ENCODE results near the gene GRIA1.

GRIA1 gene

DNA sequence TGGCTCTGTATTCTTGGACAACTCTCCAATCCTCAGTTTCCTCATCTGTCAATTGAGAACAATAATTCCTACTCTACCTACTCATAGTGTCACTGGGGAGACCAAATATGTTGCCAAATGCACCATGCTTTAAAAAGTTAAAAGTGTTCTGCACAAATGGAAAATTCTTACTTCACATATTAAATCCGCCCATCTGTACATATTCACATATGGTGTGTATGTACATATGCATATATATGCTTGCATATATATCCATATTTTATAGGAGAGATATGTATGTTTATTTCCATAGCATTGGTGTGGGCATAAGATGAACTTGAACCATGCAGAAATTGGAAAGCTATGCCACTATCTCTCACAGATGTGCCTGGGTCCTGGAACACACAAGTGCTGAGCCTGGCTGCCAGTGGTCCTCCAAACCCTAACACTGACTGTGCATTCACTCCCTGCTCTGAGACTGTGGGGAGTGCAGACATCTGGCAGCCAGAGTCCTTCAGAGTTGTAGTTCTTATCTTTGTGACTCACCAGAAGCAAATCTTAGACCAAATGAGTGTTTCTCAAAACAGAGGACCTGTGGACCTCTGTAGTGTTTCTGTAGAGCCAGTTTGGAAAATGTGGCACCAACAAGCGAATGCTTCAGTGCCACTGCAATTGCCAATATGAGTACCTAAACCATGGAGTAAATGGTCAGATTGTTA, 168.7 kb downstream of the GRIA1 start:
- Histone ChIP-seq H4K91ac (ENCODE audit: low read length) (no peak overlapping the region), H2BK15ac (ENCODE audit: low read depth, poor library complexity, severe bottlenecking) (no peak overlapping the region), H3K79me1 (replicated peaks; ENCODE audit: low read length, poor library complexity, severe bottlenecking) (no peaks in the 10 kb centered on the region), H2AK5ac (ENCODE audit: low read length, severe bottlenecking) (no peak overlapping the region), H3K18ac (ENCODE audit: low read depth in 1 of 2, low read length in 2 of 2) (no peak overlapping the region), H4K8ac (ENCODE audit: low read length) (no peak overlapping the region), H3K9me3 (ENCODE audit: control insufficient read depth, low read length) (no peaks in the 10 kb centered on the region), H3K23ac (ENCODE audit: low read length in 2 of 2) (no peak overlapping the region), H2BK120ac (ENCODE audit: low read depth, low read length) (no peak overlapping the region), H2BK12ac (ENCODE audit: low read length in 2 of 2) (no peak overlapping the region), H3K4me3 (ENCODE audit: insufficient read depth in 1 of 2, low read depth in 1 of 2, low read length in 2 of 2) (no peak overlapping the region), H3K4me1 (ENCODE audit: control insufficient read depth, insufficient read depth, low read depth, low read length) (no peaks in the 10 kb centered on the region), H3K4me2 (ENCODE audit: low read length, poor library complexity, severe bottlenecking) (no peak overlapping the region), H3K9ac (ENCODE audit: low read length) (no peak overlapping the region), H2AFZ (ENCODE audit: low read depth, low read length) (no peak overlapping the region), H3K4ac (ENCODE audit: low read depth in 1 of 2, low read length in 2 of 2) (no peak overlapping the region), H3K27me3 (ENCODE audit: control insufficient read depth in 1 of 2, insufficient read depth in 1 of 2, low read length in 2 of 2) (no peaks in the 10 kb centered on the region), H2BK5ac (ENCODE audit: low read depth, low read length, poor library complexity, severe bottlenecking) (no peak overlapping the region), H3K27ac (ENCODE audit: low read length, poor library complexity, severe bottlenecking) (no peak overlapping the region), H3K36me3 (ENCODE audit: control insufficient read depth in 1 of 2, insufficient read depth in 2 of 2, low read depth in 1 of 2, low read length in 2 of 2) (no peaks in the 10 kb centered on the region), H3K14ac (ENCODE audit: low read length in 2 of 2) (peak overlapping the region in 1 of 2 experiments; percentile 71)
- peak; percentile 83 for DNase-seq
- WGBS = 33% methylated on average over 1 of the region's 2 CpGs

DNA sequence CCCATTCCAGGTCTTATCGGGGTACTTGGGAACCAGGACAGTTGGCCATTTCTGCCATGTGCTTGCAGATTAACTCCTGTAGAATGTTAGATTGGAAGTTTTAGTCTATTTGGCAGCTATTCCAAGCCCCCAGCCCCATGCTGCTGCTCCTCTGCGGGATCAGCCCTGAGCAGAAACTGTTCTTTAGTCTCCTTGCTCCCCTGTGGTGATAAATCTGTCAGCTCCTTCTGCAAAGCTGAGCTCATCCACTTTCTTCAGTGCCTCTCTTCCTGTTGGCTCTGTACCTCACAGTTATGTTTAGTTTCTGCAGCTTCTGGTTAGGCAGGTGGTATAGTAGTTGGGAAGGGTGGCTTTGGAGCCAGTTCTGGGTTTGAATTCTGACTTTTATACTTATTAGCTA, 170.4 kb downstream of the GRIA1 start:
- H3K9me3 ChIP-seq (ENCODE audit: control insufficient read depth, low read length) = no peaks in the 10 kb centered on the region
- no peak overlapping the region for H3K23ac ChIP-seq (ENCODE audit: low read length in 2 of 2)
- no peak overlapping the region for H2AK5ac ChIP-seq (ENCODE audit: low read length, severe bottlenecking)
- no peak overlapping the region for H3K4ac ChIP-seq (ENCODE audit: low read depth in 1 of 2, low read length in 2 of 2)
- H4K91ac ChIP-seq (ENCODE audit: low read length) = no peak overlapping the region
- H2BK12ac ChIP-seq (ENCODE audit: low read length in 2 of 2) = no peak overlapping the region
- H3K4me3 ChIP-seq (ENCODE audit: insufficient read depth in 1 of 2, low read depth in 1 of 2, low read length in 2 of 2) = no peak overlapping the region
- no peaks in the 10 kb centered on the region for H3K36me3 ChIP-seq (ENCODE audit: control insufficient read depth in 1 of 2, insufficient read depth in 2 of 2, low read depth in 1 of 2, low read length in 2 of 2)
- H2BK5ac ChIP-seq (ENCODE audit: low read depth, low read length, poor library complexity, severe bottlenecking) = no peak overlapping the region
- no peak overlapping the region for H3K18ac ChIP-seq (ENCODE audit: low read depth in 1 of 2, low read length in 2 of 2)
- DNase-seq = peak; percentile 16
- no peak overlapping the region for H2AFZ ChIP-seq (ENCODE audit: low read depth, low read length)
- no peak overlapping the region for H3K9ac ChIP-seq (ENCODE audit: low read length)
- H3K27ac ChIP-seq (ENCODE audit: low read length, poor library complexity, severe bottlenecking) = no peak overlapping the region
- no peak overlapping the region for H3K4me2 ChIP-seq (ENCODE audit: low read length, poor library complexity, severe bottlenecking)
- no peak overlapping the region for H4K8ac ChIP-seq (ENCODE audit: low read length)
- no peaks in the 10 kb centered on the region for H3K27me3 ChIP-seq (ENCODE audit: control insufficient read depth in 1 of 2, insufficient read depth in 1 of 2, low read length in 2 of 2)
- H2BK120ac ChIP-seq (ENCODE audit: low read depth, low read length) = no peak overlapping the region
- no peak overlapping the region for H2BK15ac ChIP-seq (ENCODE audit: low read depth, poor library complexity, severe bottlenecking)
- H3K14ac ChIP-seq (ENCODE audit: low read length in 2 of 2) = no peak overlapping the region
- 61% methylated on average over 2 of the region's 2 CpGs for WGBS
- H3K79me1 ChIP-seq (replicated peaks; ENCODE audit: low read length, poor library complexity, severe bottlenecking) = no peaks in the 10 kb centered on the region
- no peaks in the 10 kb centered on the region for H3K4me1 ChIP-seq (ENCODE audit: control insufficient read depth, insufficient read depth, low read depth, low read length)

DNA sequence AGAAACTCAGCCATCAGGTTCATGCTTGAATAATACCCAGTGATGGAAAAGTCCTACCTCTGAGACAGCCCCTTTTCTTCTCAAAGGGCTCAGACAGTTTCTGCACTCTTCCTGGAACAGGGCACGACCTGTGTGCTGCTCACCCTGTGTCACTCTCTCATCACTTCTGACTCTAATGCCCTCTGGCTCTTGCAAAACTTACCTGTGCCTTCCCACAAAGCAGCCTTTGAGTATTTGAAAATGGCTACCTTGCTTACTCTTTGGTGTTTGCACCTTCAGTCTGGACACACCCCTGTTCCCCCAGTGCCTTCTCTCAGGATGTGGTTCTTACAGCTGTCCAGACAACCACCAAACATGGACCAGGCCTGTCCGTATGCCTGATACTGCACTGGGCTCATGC, 171.4 kb downstream of the GRIA1 start:
- no peak overlapping the region for H2AFZ ChIP-seq (ENCODE audit: low read depth, low read length)
- H3K4me2 ChIP-seq (ENCODE audit: low read length, poor library complexity, severe bottlenecking) = no peak overlapping the region
- WGBS = 91% methylated on average over 2 of the region's 2 CpGs
- no peak for DNase-seq
- no peaks in the 10 kb centered on the region for H3K4me1 ChIP-seq (ENCODE audit: control insufficient read depth, insufficient read depth, low read depth, low read length)
- no peaks in the 10 kb centered on the region for H3K27me3 ChIP-seq (ENCODE audit: control insufficient read depth in 1 of 2, insufficient read depth in 1 of 2, low read length in 2 of 2)
- H3K27ac ChIP-seq (ENCODE audit: low read length, poor library complexity, severe bottlenecking) = no peak overlapping the region
- no peak overlapping the region for H3K4ac ChIP-seq (ENCODE audit: low read depth in 1 of 2, low read length in 2 of 2)
- no peak overlapping the region for H3K4me3 ChIP-seq (ENCODE audit: insufficient read depth in 1 of 2, low read depth in 1 of 2, low read length in 2 of 2)
- H3K18ac ChIP-seq (ENCODE audit: low read depth in 1 of 2, low read length in 2 of 2) = no peak overlapping the region
- no peak overlapping the region for H2AK5ac ChIP-seq (ENCODE audit: low read length, severe bottlenecking)
- no peak overlapping the region for H3K14ac ChIP-seq (ENCODE audit: low read length in 2 of 2)
- H2BK120ac ChIP-seq (ENCODE audit: low read depth, low read length) = no peak overlapping the region
- H3K36me3 ChIP-seq (ENCODE audit: control insufficient read depth in 1 of 2, insufficient read depth in 2 of 2, low read depth in 1 of 2, low read length in 2 of 2) = no peaks in the 10 kb centered on the region
- no peak overlapping the region for H2BK12ac ChIP-seq (ENCODE audit: low read length in 2 of 2)
- no peak overlapping the region for H2BK15ac ChIP-seq (ENCODE audit: low read depth, poor library complexity, severe bottlenecking)
- H4K8ac ChIP-seq (ENCODE audit: low read length) = no peak overlapping the region
- H3K23ac ChIP-seq (ENCODE audit: low read length in 2 of 2) = no peak overlapping the region
- no peak overlapping the region for H2BK5ac ChIP-seq (ENCODE audit: low read depth, low read length, poor library complexity, severe bottlenecking)
- H3K9me3 ChIP-seq (ENCODE audit: control insufficient read depth, low read length) = no peaks in the 10 kb centered on the region
- H4K91ac ChIP-seq (ENCODE audit: low read length) = no peak overlapping the region
- no peaks in the 10 kb centered on the region for H3K79me1 ChIP-seq (replicated peaks; ENCODE audit: low read length, poor library complexity, severe bottlenecking)
- no peak overlapping the region for H3K9ac ChIP-seq (ENCODE audit: low read length)

DNA sequence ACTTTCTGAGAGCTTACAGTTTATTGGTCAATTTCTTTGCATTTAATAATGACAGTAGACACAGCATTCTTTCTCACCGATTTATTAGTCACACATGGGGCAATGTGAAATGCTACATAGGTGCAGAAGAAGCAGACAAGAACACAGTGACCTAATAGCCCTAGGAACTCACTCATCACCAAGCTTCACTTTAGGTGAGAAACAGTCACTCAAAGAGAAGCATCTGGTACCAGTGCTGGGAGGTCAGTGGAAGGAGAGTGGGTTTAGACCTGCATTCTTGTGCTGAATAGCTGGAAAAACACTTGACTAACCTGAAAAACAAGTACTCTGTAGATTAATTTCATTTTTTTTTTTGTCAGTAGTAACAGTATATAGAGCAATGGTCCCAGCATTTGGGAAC, 179.6 kb downstream of the GRIA1 start:
- Histone ChIP-seq H2BK15ac (ENCODE audit: low read depth, poor library complexity, severe bottlenecking) (no peak overlapping the region), H3K23ac (ENCODE audit: low read length in 2 of 2) (no peak overlapping the region), H3K27me3 (ENCODE audit: control insufficient read depth in 1 of 2, insufficient read depth in 1 of 2, low read length in 2 of 2) (no peaks in the 10 kb centered on the region), H4K8ac (ENCODE audit: low read length) (no peak overlapping the region), H4K91ac (ENCODE audit: low read length) (no peak overlapping the region), H3K27ac (ENCODE audit: low read length, poor library complexity, severe bottlenecking) (no peak overlapping the region), H2AFZ (ENCODE audit: low read depth, low read length) (no peak overlapping the region), H3K4ac (ENCODE audit: low read depth in 1 of 2, low read length in 2 of 2) (no peak overlapping the region), H2BK5ac (ENCODE audit: low read depth, low read length, poor library complexity, severe bottlenecking) (no peak overlapping the region), H3K18ac (ENCODE audit: low read depth in 1 of 2, low read length in 2 of 2) (no peak overlapping the region), H3K14ac (ENCODE audit: low read length in 2 of 2) (no peak overlapping the region), H2AK5ac (ENCODE audit: low read length, severe bottlenecking) (no peak overlapping the region), H2BK120ac (ENCODE audit: low read depth, low read length) (no peak overlapping the region), H3K36me3 (ENCODE audit: control insufficient read depth in 1 of 2, insufficient read depth in 2 of 2, low read depth in 1 of 2, low read length in 2 of 2) (no peaks in the 10 kb centered on the region), H3K9me3 (ENCODE audit: control insufficient read depth, low read length) (no peaks in the 10 kb centered on the region), H3K9ac (ENCODE audit: low read length) (no peak overlapping the region), H3K79me1 (replicated peaks; ENCODE audit: low read length, poor library complexity, severe bottlenecking) (no peaks in the 10 kb centered on the region), H3K4me1 (ENCODE audit: control insufficient read depth, insufficient read depth, low read depth, low read length) (no peaks in the 10 kb centered on the region), H3K4me2 (ENCODE audit: low read length, poor library complexity, severe bottlenecking) (no peak overlapping the region), H3K4me3 (ENCODE audit: insufficient read depth in 1 of 2, low read depth in 1 of 2, low read length in 2 of 2) (no peak overlapping the region), H2BK12ac (ENCODE audit: low read length in 2 of 2) (no peak overlapping the region)
- no CpG with 5 or more reads among the region's 1 CpG for WGBS
- DNase-seq = no peak
